Measurements from ENCODE around the gene ZNF718.

ZNF718 gene

GRCh38 chr4:212438-213188 is 88.3 kb downstream of the ZNF718 start:
- peak overlapping the region; percentile 66 for H3K4me3 ChIP-seq (replicated peaks; ENCODE audit: low read depth, low read length)
- TF ChIP-seq, protein P1, sequence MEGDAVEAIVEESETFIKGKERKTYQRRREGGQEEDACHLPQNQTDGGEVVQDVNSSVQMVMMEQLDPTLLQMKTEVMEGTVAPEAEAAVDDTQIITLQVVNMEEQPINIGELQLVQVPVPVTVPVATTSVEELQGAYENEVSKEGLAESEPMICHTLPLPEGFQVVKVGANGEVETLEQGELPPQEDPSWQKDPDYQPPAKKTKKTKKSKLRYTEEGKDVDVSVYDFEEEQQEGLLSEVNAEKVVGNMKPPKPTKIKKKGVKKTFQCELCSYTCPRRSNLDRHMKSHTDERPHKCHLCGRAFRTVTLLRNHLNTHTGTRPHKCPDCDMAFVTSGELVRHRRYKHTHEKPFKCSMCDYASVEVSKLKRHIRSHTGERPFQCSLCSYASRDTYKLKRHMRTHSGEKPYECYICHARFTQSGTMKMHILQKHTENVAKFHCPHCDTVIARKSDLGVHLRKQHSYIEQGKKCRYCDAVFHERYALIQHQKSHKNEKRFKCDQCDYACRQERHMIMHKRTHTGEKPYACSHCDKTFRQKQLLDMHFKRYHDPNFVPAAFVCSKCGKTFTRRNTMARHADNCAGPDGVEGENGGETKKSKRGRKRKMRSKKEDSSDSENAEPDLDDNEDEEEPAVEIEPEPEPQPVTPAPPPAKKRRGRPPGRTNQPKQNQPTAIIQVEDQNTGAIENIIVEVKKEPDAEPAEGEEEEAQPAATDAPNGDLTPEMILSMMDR (IDR thresholded peaks at IDR 0.05; ENCODE audit: low read length, missing control alignments): no peak
- DNase-seq (ENCODE audit: low read depth): peak; percentile 87

DNA sequence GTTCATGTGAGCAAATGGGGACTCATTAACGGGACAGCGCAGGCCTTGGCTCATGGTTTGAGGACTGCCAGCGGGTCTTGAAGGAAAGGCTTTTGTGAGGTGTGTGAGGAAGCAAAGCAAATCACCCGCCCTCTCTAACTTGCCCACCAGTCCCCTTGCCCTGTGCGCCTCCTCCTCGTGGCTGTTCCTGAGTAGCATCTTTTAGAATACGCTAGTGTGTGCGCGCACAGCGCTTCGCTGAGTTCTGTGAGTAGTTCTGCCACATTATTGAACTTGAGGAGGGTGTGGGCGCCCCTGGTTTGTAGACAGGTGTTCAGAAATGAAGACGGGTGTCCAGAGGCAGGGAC is 88.9 kb downstream of the ZNF718 start:
- peak; percentile 33 for DNase-seq (ENCODE audit: low read depth)
- H3K4me3 ChIP-seq (replicated peaks; ENCODE audit: low read depth, low read length): peak overlapping the region; percentile 66
